ENCODE data around the gene CHST7. TPM values are rescaled to one million over a fixed set of nuclear protein-coding genes. Genes with fewer than 3 reads are reported as not detected.

Gene CHST7
- total and polyA plus RNA-seq, 2 of the 8 experiments (the other 6 are each of a cell fraction or from before 2014, with no cell fraction given): 7.9 to 14.1 TPM

DNA sequence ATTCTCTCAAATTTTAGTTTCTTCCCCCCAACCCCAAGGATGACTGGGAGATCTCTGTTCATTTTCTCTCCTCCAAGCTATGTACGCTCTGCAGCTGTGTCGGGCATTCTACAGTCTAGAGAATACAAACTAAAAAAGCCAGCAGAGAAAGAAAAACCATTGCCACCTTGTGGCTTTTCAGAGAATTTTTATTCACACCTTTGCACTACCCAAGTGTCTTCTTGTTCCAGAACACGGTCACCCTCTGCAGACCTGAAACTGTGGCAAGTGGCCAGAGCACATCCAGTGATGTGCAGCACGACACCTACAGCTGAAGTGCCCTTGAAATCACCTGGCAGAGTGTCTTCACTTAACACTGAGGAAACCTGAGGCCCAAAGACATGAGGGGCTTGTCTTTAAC, 68.6 kb downstream of the CHST7 start (continued):
- TF ChIP-seq, protein P1, sequence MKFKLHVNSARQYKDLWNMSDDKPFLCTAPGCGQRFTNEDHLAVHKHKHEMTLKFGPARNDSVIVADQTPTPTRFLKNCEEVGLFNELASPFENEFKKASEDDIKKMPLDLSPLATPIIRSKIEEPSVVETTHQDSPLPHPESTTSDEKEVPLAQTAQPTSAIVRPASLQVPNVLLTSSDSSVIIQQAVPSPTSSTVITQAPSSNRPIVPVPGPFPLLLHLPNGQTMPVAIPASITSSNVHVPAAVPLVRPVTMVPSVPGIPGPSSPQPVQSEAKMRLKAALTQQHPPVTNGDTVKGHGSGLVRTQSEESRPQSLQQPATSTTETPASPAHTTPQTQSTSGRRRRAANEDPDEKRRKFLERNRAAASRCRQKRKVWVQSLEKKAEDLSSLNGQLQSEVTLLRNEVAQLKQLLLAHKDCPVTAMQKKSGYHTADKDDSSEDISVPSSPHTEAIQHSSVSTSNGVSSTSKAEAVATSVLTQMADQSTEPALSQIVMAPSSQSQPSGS (IDR thresholded peaks at IDR 0.05; ENCODE audit: low read length): no peak
- TF ChIP-seq NRF1 (IDR thresholded peaks at IDR 0.05; ENCODE audit: low read depth, low read length) (no peak), RBBP5 (IDR thresholded peaks at IDR 0.05; ENCODE audit: borderline replicate concordance, low read depth, low read length) (no peak), KDM5A (IDR thresholded peaks at IDR 0.05; ENCODE audit: low read length) (no peak), BRCA1 (IDR thresholded peaks at IDR 0.05; ENCODE audit: low read depth, low read length) (no peak), CEBPB (IDR thresholded peaks at IDR 0.05; ENCODE audit: low read depth, low read length) (no peak), HDAC6 (IDR thresholded peaks at IDR 0.05; ENCODE audit: low read depth, low read length) (no peak)

All from H1 (cell line).